Stimulated activated CD4-positive, alpha-beta T cell treated with anti-CD3 and anti-CD28 coated beads, Interleukin-4, amount 100 ng/mL, for 48 hours (primary cell): Measurements from ENCODE around the gene ADAMTS7.
"Not testable (repeated sequence)": the region's sequence is repeated elsewhere in the genome, so short reads cannot be mapped to it uniquely, and the experiment has no call there.

Experiments
- DNase-seq, 2 donors: peaks; one replicate each; pipeline ENCODE4 v3.0.0-alpha.2; 2020; ENCODE audit warnings: low read depth in 2 of 2

The ADAMTS7 gene

DNA sequence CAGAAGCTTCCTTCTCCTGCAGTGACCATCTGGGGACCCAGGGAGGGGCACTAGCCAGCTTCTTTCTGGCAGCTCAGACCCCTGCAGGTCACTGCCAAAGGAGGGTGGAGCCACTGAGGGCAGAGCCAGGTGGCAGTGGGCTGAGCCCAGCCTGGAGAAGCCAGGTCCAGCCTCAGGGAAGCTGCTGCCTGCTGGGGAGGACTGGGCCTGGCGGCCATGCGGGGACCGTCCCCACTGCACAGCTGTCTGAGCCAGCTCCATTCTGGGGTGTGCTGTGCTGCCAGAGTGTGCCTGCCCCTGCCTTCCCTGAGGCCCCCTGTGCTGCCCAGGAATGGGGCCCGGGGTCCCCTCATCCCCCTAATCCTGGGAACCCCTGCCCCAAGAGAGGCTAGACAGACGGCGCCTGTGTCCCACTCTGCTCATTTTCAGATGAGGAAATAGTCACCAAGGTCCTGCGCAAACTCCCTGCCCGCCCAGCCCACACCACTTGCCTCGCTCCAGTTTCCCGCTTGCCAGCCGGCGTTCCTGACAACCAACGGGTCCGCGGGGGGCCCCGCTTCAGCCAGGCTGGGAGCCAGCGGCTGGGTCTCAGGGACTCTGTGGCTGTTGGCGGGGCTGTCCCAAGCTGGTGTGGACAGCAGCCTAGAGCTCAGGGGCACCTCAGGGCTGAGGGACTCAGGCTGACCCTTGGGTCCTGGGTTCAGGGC lies 46.0 kb downstream of the ADAMTS7 start:
- DNase-seq = not testable (repeated sequence)

DNA sequence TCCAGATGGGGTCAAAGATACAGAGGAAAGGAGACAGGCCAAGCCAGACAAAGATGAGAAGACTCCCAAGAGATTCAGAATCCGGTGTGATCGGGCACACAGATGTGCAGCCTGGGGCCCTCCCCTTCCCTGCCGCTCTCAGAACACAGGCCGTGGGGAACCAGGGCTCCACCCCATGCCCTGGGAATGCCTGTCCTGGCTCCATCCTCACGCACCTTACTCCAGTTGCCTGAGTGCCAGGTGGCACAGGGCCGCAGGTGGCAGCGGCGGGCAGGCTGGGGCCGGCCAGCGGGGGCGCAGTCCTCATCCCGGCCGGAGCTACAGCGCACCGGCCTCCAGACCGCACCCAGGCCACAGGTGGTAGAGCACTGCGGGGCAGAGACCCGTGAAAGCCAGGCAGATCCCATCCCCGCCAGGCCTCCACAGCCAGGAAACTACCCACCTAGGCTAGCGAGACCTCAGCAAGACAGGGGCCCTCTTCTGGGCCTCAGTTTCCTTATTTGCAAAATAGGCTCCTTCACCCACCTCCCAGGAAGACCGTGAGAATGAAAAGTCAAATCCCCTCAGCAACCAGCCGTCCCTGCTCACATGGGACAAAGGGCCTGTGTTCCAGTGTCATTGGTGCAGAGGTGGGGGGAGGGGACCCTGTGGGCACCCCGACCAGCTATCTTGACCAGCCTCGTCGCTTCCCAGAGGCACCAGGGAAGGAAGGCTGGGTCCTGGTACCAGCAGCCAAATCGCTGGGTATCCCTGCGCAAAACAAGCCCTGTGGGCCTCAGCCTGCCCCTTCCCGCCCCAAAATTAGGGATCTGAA lies 46.7 kb downstream of the ADAMTS7 start:
- not testable (repeated sequence) for DNase-seq

DNA sequence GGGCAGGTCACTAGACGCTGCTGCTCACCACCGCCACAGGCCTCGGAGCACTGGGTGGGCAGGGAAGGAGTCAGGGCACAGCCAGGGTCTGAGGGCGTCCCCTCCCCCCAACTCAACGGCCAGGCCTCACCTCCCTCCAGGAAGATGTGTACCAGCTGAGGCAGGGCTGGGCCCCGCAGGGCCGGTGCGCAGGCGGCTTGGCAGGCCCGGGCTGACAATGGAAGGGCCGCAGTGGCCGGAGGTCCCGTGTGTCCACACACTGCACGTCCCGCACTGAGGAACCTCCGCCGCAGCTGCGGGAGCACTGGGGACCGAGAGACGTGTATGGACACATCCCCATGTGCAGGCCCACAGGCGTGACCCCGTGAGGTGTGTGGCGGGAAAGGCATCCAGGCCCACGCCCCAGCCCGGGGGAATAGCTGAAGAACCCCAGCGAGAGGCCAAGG lies 47.4 kb downstream of the ADAMTS7 start:
- no peak for DNase-seq

DNA sequence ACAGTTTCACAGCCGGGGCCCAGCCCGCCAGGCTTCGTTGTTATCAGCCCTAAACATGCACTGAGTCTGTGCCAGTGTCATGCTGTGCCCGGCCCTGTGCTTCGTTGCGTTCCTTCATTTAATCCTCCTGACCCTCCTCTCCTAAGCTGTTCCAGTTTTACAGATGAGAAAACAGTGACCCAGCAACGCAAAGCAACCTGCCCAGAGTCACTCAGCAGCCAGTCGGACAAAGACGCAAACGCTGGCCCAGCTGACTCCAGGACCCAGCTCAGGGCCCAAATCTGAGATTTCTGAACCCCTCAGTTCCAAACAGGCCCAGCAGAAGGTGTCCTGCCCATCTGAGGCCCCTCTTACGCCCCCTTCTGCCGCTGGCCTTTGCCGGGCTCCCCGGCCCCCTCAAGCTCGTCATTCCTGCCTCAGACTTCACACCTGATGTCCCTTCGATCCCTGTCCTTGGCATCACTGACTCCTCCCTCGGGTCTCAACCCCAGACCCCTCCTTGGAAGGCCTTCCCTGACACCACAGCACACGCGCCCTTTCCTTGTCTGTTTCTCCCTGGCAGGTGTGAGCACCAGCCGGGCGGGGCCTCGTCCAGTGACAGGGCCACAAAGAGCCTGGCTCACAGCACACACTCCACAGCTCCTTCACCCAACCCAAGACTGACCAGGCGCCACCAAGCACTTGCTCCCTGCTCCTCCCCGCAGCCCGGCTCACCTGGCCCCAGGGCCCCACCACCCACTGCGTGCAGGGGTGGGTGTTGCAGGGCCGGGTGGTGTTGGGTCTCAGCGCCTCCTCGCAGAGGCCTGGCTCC lies 48.1 kb downstream of the ADAMTS7 start:
- DNase-seq = no peak

DNA sequence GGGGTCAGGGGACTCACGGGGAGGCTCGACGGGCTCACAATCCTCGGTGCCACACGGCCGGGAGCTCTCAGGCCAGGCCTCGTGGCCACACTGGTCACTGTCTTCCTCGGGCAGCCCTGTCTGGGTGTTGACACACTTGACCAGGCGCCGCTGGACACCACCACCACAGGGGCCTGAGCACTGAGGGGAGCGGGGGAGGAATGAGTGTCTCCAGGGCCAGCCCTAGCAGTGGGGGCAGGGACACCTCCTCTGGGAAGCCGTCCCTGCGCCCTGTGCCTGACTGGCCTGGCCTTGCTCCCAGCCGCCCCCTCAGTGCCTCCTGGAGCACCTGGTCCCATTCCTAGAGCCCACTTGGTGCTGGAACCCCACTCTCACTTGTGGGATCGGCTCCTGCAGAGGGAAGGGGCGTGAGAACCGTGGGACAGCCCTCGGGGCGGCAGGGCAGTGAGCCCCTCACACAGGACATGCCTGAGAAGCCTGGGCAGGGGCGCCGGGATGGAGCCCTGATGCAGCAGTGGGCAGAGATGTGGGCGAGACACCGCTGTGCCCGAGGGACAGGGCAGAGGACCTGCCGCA lies 48.8 kb downstream of the ADAMTS7 start:
- DNase-seq = not testable (repeated sequence)

- DNase-seq = no peak
Measured at GRCh38 chr15:78761891-78762385, 49.3 kb downstream of the ADAMTS7 start.

- DNase-seq = peak; percentile 57 to 64
Measured at GRCh38 chr15:78761475-78761874, 49.8 kb downstream of the ADAMTS7 start.

GRCh38 chr15:78761020-78761419 lies 50.2 kb downstream of the ADAMTS7 start:
- DNase-seq = no peak

- not testable (repeated sequence) for DNase-seq
Measured at GRCh38 chr15:78760091-78760882, 51.0 kb downstream of the ADAMTS7 start.

GRCh38 chr15:78759361-78759998 lies 51.8 kb downstream of the ADAMTS7 start:
- DNase-seq = not testable (repeated sequence)

DNA sequence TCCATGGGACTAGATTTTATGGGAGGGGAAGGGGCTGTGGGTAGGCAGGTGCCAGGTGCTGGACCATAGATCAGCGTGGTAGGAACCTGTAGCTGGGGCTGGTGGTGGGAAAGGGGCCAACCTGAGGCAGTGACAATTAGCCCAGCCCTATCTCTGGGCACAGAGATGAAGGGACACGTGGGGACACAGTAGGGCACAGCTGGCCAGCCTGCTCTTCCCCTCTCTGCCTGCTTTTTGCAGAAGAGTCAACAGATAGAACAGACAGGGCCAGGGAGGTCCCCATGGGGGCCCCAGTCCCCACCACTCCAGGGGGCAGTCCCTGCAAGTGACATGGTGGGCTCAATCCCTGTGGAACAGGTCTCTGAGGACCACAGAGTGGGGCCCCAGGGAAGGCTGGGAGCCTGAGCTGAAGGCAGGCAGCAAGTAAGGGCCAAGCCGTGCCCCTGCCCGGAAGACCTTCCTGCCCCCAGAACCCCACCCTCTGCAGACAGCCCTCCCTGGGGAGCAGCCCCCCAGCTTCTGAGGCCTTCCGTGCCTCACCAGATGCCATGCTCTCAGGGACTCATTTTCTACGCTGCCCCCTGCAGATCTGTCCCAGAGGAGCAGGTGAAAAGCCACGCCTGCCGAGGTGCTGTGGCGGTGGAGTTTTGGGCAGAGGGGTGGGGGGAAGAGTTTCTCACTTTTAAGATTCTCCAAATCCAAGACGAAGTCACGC lies 52.6 kb downstream of the ADAMTS7 start:
- not testable (repeated sequence) for DNase-seq

GRCh38 chr15:78758084-78758483 lies 53.2 kb downstream of the ADAMTS7 start:
- not testable (repeated sequence) for DNase-seq

DNA sequence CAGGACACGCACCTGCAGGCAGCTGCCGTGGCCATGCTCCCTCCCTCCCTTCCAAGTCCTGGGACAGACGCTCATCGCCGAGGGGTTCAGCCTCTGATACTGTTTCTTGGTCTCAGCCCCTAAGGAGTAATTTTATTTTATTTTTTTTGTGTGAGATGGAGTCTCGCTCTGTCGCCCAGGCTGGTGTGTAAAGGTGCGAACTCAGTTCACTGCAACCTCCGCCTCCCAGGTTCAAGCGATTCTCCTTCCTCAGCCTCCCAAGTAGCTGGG lies 53.7 kb downstream of the ADAMTS7 start:
- DNase-seq = no peak

- peak; percentile 44 to 50 for DNase-seq
Measured at GRCh38 chr15:78756781-78757635, 54.3 kb downstream of the ADAMTS7 start.

DNA sequence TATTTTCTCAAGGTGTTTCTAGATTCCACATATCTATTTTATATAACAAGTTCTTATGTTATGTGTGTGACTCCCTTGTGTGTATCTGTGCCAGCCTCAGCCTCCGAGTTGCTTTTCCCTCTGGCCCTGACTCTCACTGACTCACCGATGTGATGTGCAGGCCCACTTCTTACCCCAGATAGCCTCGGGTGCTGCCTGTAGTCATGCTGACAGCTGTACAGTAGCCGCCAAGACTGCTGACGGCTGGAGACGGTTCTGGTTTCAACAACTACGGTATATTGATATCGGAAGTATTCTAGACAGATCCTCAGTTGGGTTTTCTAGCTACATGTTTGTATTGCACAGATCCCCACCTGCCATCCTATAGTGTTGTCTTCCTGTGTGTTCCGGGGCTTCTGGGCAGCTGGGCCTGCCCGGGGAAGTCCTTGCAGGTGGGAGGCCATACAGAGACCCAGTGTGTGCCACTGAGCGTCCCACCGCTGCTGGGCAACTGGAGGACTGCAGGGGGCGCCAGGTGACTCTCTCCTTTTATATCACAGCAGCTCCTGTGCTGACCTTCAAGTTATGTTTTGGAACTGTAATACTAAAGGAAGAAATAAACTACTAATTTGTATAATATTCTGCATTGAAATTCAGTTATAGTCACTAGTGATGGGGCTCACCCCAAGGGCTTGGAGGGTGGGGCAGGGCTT lies 55.2 kb downstream of the ADAMTS7 start:
- DNase-seq = peak; percentile 19 to 40

DNA sequence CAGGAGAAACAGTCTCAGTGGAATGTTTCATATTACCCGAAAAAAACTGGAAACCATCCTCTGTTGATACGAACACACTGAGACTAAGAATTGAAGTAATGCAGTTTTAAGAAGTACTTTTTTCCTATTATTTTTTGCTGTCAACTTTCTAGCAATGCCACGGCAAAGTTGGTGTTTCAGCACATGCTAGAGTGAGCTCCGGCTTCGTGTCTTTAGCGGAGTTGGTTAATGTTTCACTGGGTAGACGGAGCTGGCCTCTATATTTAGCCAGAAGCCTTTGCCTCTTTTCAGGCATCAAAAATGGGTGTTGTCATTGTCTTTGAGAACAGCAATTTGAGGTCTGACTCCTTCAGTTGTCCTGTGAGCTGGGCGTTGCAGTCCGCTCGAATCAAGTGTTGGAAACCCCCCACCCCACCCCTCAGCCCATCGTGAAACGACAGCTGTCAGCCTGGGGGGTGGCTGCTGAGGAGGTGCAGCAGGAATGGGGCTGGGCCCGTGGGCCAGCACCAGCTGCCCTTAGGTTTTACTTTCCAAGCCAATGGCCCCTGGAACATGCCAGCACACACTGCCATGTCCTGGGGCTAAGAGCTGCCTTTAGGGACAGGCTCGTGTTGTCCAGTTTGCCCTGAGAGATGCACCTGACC lies 56.5 kb downstream of the ADAMTS7 start:
- not testable (repeated sequence) for DNase-seq

GRCh38 chr15:78753751-78754535 lies 57.3 kb downstream of the ADAMTS7 start:
- not testable (repeated sequence) for DNase-seq
